Panc1 (cell line): ENCODE results near the gene GNPTG. TPM values are rescaled to one million over a fixed set of nuclear protein-coding genes. Genes with fewer than 3 reads are reported as not detected.

Source experiments
- ATAC-seq: fragments of 200-7000 bp; cut with Tn5 transposase; 2 replicates; pipeline ENCODE4 v1.9.1; 2020; ENCODE audit warnings: mild to moderate bottlenecking, moderate library complexity
- BruUV-seq: library from RNA; stranded (reverse); fragments of 400-500 nt; replicated peaks from 2 replicates; lab custom pipeline; 2021; lab: Mats Ljungman, UMichigan
- CTCF ChIA-PET: fragments of 300-600 bp; sonication (Branson Sonifier 250); formaldehyde crosslinking; loops from one replicate; lab custom pipeline; 2022; ENCODE audit warnings: antibody characterized with exemption; lab: Charles Lee
- POLR2A ChIA-PET: fragments of 300-600 bp; sonication (Branson Sonifier 250); formaldehyde crosslinking; loops from one replicate; lab custom pipeline; 2022; ENCODE audit warnings: antibody characterized with exemption; lab: Charles Lee
- DNase-seq: peaks from one replicate; pipeline ENCODE4 v3.0.0-alpha.2; 2010; ENCODE audit warnings: low read depth, low spot score
- H3K27ac ChIP-seq: 2 replicates; pipeline ENCODE4 v1.5.1; 2011; ENCODE audit warnings: mild to moderate bottlenecking, low read length, inconsistent platforms
- H3K27me3 ChIP-seq: fragments of 200-500 bp; sonication (Bioruptor generic); 2 replicates; pipeline ENCODE4 v1.6.0; 2014; ENCODE audit warnings: low read length, inconsistent platforms; ENCODE audit not compliant: control insufficient read depth, insufficient read depth
- H3K36me3 ChIP-seq: fragments of 200-500 bp; sonication (Bioruptor generic); 2 replicates; pipeline ENCODE4 v1.5.1; 2014; ENCODE audit warnings: inconsistent platforms, mild to moderate bottlenecking, low read length, moderate library complexity; ENCODE audit not compliant: control insufficient read depth, insufficient read depth
- H3K4me1 ChIP-seq: 2 replicates; pipeline ENCODE4 v1.5.1; 2011; ENCODE audit warnings: inconsistent platforms, mild to moderate bottlenecking, low read length, moderate library complexity; ENCODE audit not compliant: control insufficient read depth, insufficient read depth
- H3K4me3 ChIP-seq, 2 experiments: 2 replicates each; pipeline ENCODE4 v1.5.1; 2011 to 2012; ENCODE audit warnings: low read depth in 2 of 2, low read length in 2 of 2, mild to moderate bottlenecking in 2 of 2, inconsistent platforms in 1 of 2, moderate library complexity in 1 of 2
- H3K9me3 ChIP-seq: fragments of 200-500 bp; sonication (Bioruptor generic); 2 replicates; pipeline ENCODE4 v1.5.1; 2014; ENCODE audit warnings: low read depth, mild to moderate bottlenecking, inconsistent platforms, low read length, moderate library complexity; ENCODE audit not compliant: control insufficient read depth, insufficient read depth
- CTCF ChIP-seq: fragments of 450-650 bp; IDR thresholded peaks from 2 replicates; pipeline ENCODE4 v1.5.1; 2017; ENCODE audit warnings: mild to moderate bottlenecking
- POLR2AphosphoS5 ChIP-seq: IDR thresholded peaks from 2 replicates; pipeline ENCODE4 v1.6.1; 2012; ENCODE audit warnings: mild to moderate bottlenecking, low read depth, low read length, moderate library complexity
- SIN3A ChIP-seq: IDR thresholded peaks from 2 replicates; pipeline ENCODE4 v1.6.1; 2012; ENCODE audit warnings: low read depth, mild to moderate bottlenecking, low read length, moderate library complexity, borderline replicate concordance; ENCODE audit not compliant: insufficient read depth
- TCF7L2 ChIP-seq: IDR thresholded peaks from 2 replicates; pipeline ENCODE4 v1.6.1; 2011; ENCODE audit warnings: mild to moderate bottlenecking, low read depth, low read length, inconsistent platforms
- in situ Hi-C: cut with HindIII; loops from 2 replicates; pipeline ENCODE4 v1.10.0; 2016; ENCODE audit warnings: low sequenced_read_pairs, low pct_unique_long_range_greater_than_20kb
- intact Hi-C: fragments of 100-400 bp; cut with micrococcal nuclease; formaldehyde crosslinking; loops from one replicate; pipeline ENCODE4 v1.10.0; 2022; ENCODE audit not compliant: unreplicated experiment
- total RNA-seq: library from RNA; stranded (reverse); gene quantifications from one replicate; pipeline ENCODE4 v1.2.1, GENCODE V29; 2021; ENCODE audit not compliant: unreplicated experiment
- TF ChIP-seq, protein P1 (sequence below), 2 experiments: IDR thresholded peaks; 2 replicates each; pipeline ENCODE4 v1.6.1; 2011 to 2012; ENCODE audit warnings: low read depth in 2 of 2, control low read depth in 1 of 2, low read length in 1 of 2, mild to moderate bottlenecking in 1 of 2, moderate library complexity in 1 of 2; ENCODE audit not compliant: insufficient read depth in 1 of 2

Gene GNPTG
- total RNA-seq, 1 experiment from 2014 or later: 62.5 TPM

- H3K9me3 ChIP-seq: no peaks in the 10 kb centered on the region
- DNase-seq: no peak
- BruUV-seq: no TSS peak
- TF ChIP-seq TCF7L2 (no peak), SIN3A (no peak), POLR2AphosphoS5 (no peak), CTCF (no peak)
- TF ChIP-seq, protein P1, sequence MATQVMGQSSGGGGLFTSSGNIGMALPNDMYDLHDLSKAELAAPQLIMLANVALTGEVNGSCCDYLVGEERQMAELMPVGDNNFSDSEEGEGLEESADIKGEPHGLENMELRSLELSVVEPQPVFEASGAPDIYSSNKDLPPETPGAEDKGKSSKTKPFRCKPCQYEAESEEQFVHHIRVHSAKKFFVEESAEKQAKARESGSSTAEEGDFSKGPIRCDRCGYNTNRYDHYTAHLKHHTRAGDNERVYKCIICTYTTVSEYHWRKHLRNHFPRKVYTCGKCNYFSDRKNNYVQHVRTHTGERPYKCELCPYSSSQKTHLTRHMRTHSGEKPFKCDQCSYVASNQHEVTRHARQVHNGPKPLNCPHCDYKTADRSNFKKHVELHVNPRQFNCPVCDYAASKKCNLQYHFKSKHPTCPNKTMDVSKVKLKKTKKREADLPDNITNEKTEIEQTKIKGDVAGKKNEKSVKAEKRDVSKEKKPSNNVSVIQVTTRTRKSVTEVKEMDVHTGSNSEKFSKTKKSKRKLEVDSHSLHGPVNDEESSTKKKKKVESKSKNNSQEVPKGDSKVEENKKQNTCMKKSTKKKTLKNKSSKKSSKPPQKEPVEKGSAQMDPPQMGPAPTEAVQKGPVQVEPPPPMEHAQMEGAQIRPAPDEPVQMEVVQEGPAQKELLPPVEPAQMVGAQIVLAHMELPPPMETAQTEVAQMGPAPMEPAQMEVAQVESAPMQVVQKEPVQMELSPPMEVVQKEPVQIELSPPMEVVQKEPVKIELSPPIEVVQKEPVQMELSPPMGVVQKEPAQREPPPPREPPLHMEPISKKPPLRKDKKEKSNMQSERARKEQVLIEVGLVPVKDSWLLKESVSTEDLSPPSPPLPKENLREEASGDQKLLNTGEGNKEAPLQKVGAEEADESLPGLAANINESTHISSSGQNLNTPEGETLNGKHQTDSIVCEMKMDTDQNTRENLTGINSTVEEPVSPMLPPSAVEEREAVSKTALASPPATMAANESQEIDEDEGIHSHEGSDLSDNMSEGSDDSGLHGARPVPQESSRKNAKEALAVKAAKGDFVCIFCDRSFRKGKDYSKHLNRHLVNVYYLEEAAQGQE (IDR thresholded peaks at IDR 0.05; ENCODE audit: insufficient read depth in 1 of 2, low read depth in 2 of 2, low read length in 1 of 2): no peak
- ChIA-PET CTCF (no interaction called here), POLR2A (interaction anchor here (0.5 to 0.7 kb wide), 2 partner anchors 11 to 18 kb away, joined by 3 to 14 read pairs; no protein-coding TSS in a partner anchor)
- H3K4me3 ChIP-seq: no peak overlapping the region
- H3K27me3 ChIP-seq: no peaks in the 10 kb centered on the region
- H3K36me3 ChIP-seq: no peaks in the 10 kb centered on the region
- no peaks in the 10 kb centered on the region; the same call in 1 of the 2 replicates for H3K4me1 ChIP-seq
- no peak overlapping the region for H3K27ac ChIP-seq
- intact Hi-C loops: no loop called here
- ATAC-seq: no peak
- in situ Hi-C loops: no loop called here
Observed at GRCh38 chr16:1371054-1371978, 19.6 kb downstream of the GNPTG start.

GRCh38 chr16:1372292-1372950, 20.7 kb downstream of the GNPTG start:
- no TSS peak for BruUV-seq
- H3K27ac ChIP-seq: no peak overlapping the region
- ChIA-PET CTCF (no interaction called here), POLR2A (interaction anchor here (0.7 kb wide), 1 partner anchor 12 kb away, joined by 3 read pairs; no protein-coding TSS in a partner anchor)
- H3K36me3 ChIP-seq: no peaks in the 10 kb centered on the region
- in situ Hi-C loops: no loop called here
- intact Hi-C loops: no loop called here
- DNase-seq (no peak), ATAC-seq (no peak)
- H3K27me3 ChIP-seq: no peaks in the 10 kb centered on the region
- H3K9me3 ChIP-seq: no peaks in the 10 kb centered on the region
- TF ChIP-seq CTCF: no peak
- no peak for TF ChIP-seq SIN3A
- TF ChIP-seq, protein P1 (IDR thresholded peaks at IDR 0.05; ENCODE audit: insufficient read depth in 1 of 2, low read depth in 2 of 2, low read length in 1 of 2): no peak
- TF ChIP-seq POLR2AphosphoS5: no peak
- TF ChIP-seq TCF7L2: no peak
- H3K4me1 ChIP-seq: no peaks in the 10 kb centered on the region; the same call in 1 of the 2 replicates
- H3K4me3 ChIP-seq: no peak overlapping the region
